SK-N-SH (cell line): ENCODE data around the gene MFN1.

Experiments used
- CTCF ChIP-seq: fragments of 200-600 bp; sonication (generic); IDR thresholded peaks from 2 replicates; pipeline ENCODE4 v1.6.1; 2017; ENCODE audit warnings: antibody characterized with exemption, mild to moderate bottlenecking, moderate library complexity
- EP300 ChIP-seq, 2 experiments: IDR thresholded peaks; 2 replicates each; pipeline versions ENCODE4 v1.4.0 to v1.6.1; 2012; ENCODE audit warnings: borderline replicate concordance in 1 of 2, low read depth in 1 of 2, low read length in 1 of 2
- MXI1 ChIP-seq: IDR thresholded peaks from 2 replicates; pipeline ENCODE4 v1.6.1; 2012; ENCODE audit warnings: mild to moderate bottlenecking, low read depth, low read length, improper control_type of control experiment
- POLR2AphosphoS5 ChIP-seq: IDR thresholded peaks from 2 replicates; pipeline ENCODE4 v1.6.1; 2012; ENCODE audit warnings: low read depth, low read length
- TAF1 ChIP-seq: IDR thresholded peaks from 2 replicates; pipeline ENCODE4 v1.6.1; 2012; ENCODE audit warnings: low read depth, mild to moderate bottlenecking, low read length, moderate library complexity, borderline replicate concordance
- TCF12 ChIP-seq: IDR thresholded peaks from 2 replicates; pipeline ENCODE4 v1.4.0; 2012
- TEAD4 ChIP-seq: IDR thresholded peaks from 2 replicates; pipeline ENCODE4 v1.4.0; 2012; ENCODE audit warnings: mild to moderate bottlenecking, borderline replicate concordance; ENCODE audit not compliant: insufficient read depth
- YY1 ChIP-seq: IDR thresholded peaks from 2 replicates; pipeline ENCODE4 v1.4.0; 2012; ENCODE audit warnings: low read depth, mild to moderate bottlenecking

- no peak for TF ChIP-seq CTCF
- no peak for TF ChIP-seq YY1
- TF ChIP-seq EP300 (IDR thresholded peaks at IDR 0.05; ENCODE audit: borderline replicate concordance in 1 of 2, low read depth in 1 of 2, low read length in 1 of 2) = no peak
- no peak for TF ChIP-seq POLR2AphosphoS5
- TF ChIP-seq TEAD4 = no peak
- no peak for TF ChIP-seq TCF12
- no peak for TF ChIP-seq TAF1
- no peak for TF ChIP-seq MXI1
Measured at GRCh38 chr3:179373938-179374337, 26.4 kb downstream of the MFN1 start.
